HCT116 (cell line): ENCODE results near the gene TTC1. TPM values are rescaled to one million over a fixed set of nuclear protein-coding genes. Genes with fewer than 3 reads are reported as not detected.

Source experiments
- ATAC-seq: fragments of 200-7000 bp; cut with Tn5 transposase; 2 replicates; pipeline ENCODE4 v1.9.1; 2020; ENCODE audit warnings: mild to moderate bottlenecking, moderate library complexity
- BruUV-seq: library from RNA; stranded (reverse); fragments of 400-500 nt; replicated peaks from 2 replicates; lab custom pipeline; 2021; lab: Mats Ljungman, UMichigan
- CTCF ChIA-PET: fragments of 300-600 bp; sonication (Branson Sonifier 250); formaldehyde crosslinking; loops from one replicate; lab custom pipeline; 2021; ENCODE audit warnings: antibody characterized with exemption; lab: Charles Lee
- POLR2A ChIA-PET: fragments of 300-600, 350-600 bp; sonication (Branson Sonifier 250); formaldehyde crosslinking; loops from one replicate; lab custom pipeline; 2021; ENCODE audit warnings: antibody characterized with exemption; lab: Charles Lee
- RAD21 ChIA-PET, 2 experiments: fragments of 300-600 bp; sonication (Branson Sonifier 250); formaldehyde crosslinking; loops; one replicate each; lab custom pipeline; 2023; ENCODE audit warnings: low total read pairs in 2 of 2; ENCODE audit not compliant: uncharacterized antibody in 2 of 2, unreplicated experiment in 2 of 2, low non-redundant PET in 1 of 2; lab: Charles Lee
- DNase-seq: peaks from one replicate; pipeline ENCODE4 v3.0.0-alpha.2; 2010; ENCODE audit warnings: low read depth, low spot score
- H2AFZ ChIP-seq: fragments of 200-600 bp; shearing (Covaris generic), sonication (generic); 2 replicates; pipeline ENCODE4 v1.6.1; 2017; ENCODE audit warnings: low read depth, mixed run types, mixed read lengths, antibody characterized with exemption, low read length; ENCODE audit not compliant: poor library complexity, severe bottlenecking
- H3K27ac ChIP-seq: 2 replicates; pipeline ENCODE4 v1.5.1; 2012; ENCODE audit warnings: low read depth, low read length
- H3K27me3 ChIP-seq: fragments of 200-600 bp; sonication (generic); 2 replicates; pipeline ENCODE4 v1.6.1; 2016; ENCODE audit warnings: mixed run types, low read length, mixed read lengths; ENCODE audit not compliant: insufficient read depth
- H3K36me3 ChIP-seq, 2 experiments: fragments of 200-500 bp in 1 of 2; fragments of 200-600 bp in 1 of 2; sonication (Bioruptor generic) in 1 of 2; sonication (generic) in 1 of 2; 2 replicates each; pipeline versions ENCODE4 v1.5.1 to v1.6.1; 2014 to 2016; ENCODE audit warnings: low read length in 2 of 2, inconsistent platforms in 1 of 2, mixed read lengths in 1 of 2, mixed run types in 1 of 2; ENCODE audit not compliant: insufficient read depth in 2 of 2, control insufficient read depth in 1 of 2
- H3K4me1 ChIP-seq, 2 experiments: fragments of 200-600 bp in 1 of 2; sonication (generic) in 1 of 2; 2 replicates each; pipeline versions ENCODE4 v1.5.1 to v1.6.1; 2012 to 2017; ENCODE audit warnings: low read length in 2 of 2, inconsistent platforms in 1 of 2, mild to moderate bottlenecking in 1 of 2, mixed read lengths in 1 of 2, mixed run types in 1 of 2, moderate library complexity in 1 of 2; ENCODE audit not compliant: insufficient read depth in 2 of 2, control insufficient read depth in 1 of 2
- H3K4me2 ChIP-seq: fragments of 200-600 bp; sonication (generic); 2 replicates; pipeline ENCODE4 v1.6.1; 2017; ENCODE audit warnings: mixed run types, low read length, mixed read lengths
- H3K4me3 ChIP-seq, 2 experiments: fragments of 200-600 bp in 1 of 2; sonication (generic) in 1 of 2; replicated peaks in 1 of 2; 2 replicates each; pipeline ENCODE4 v1.5.1; 2011 to 2016; ENCODE audit warnings: low read length in 2 of 2, control low read depth in 1 of 2, low read depth in 1 of 2, mild to moderate bottlenecking in 1 of 2, mixed read lengths in 1 of 2, mixed run types in 1 of 2
- H3K79me2 ChIP-seq: fragments of 200-600 bp; sonication (generic); 2 replicates; pipeline ENCODE4 v1.6.1; 2017; ENCODE audit warnings: mild to moderate bottlenecking, mixed run types, low read length, moderate library complexity, mixed read lengths; ENCODE audit not compliant: insufficient read depth
- H3K9ac ChIP-seq: fragments of 200-600 bp; sonication (generic); 2 replicates; pipeline ENCODE4 v1.6.1; 2016; ENCODE audit warnings: low read length, mixed read lengths
- H3K9me2 ChIP-seq: fragments of 200-600 bp; sonication (generic), shearing (Covaris generic); 2 replicates; pipeline ENCODE4 v1.6.1; 2017; ENCODE audit warnings: mixed run types, mild to moderate bottlenecking, moderate library complexity; ENCODE audit not compliant: insufficient read depth
- H3K9me3 ChIP-seq, 2 experiments: fragments of 200-500 bp in 1 of 2; fragments of 200-600 bp in 1 of 2; sonication (Bioruptor generic) in 1 of 2; sonication (generic) in 1 of 2; 2 replicates each; pipeline ENCODE4 v1.6.1; 2014 to 2017; ENCODE audit warnings: low read length in 2 of 2, mixed read lengths in 2 of 2, inconsistent platforms in 1 of 2, low read depth in 1 of 2, mild to moderate bottlenecking in 1 of 2, mixed run types in 1 of 2, moderate library complexity in 1 of 2; ENCODE audit not compliant: control insufficient read depth in 1 of 2, insufficient read depth in 1 of 2
- H4K20me1 ChIP-seq: fragments of 200-600 bp; sonication (generic), shearing (Covaris generic); 2 replicates; pipeline ENCODE4 v1.6.1; 2017; ENCODE audit warnings: mixed run types, mild to moderate bottlenecking, moderate library complexity; ENCODE audit not compliant: insufficient read depth
- CTCF ChIP-seq, 3 experiments: fragments of 200-600 bp in 1 of 3; sonication (generic) in 1 of 3; IDR thresholded peaks in 2 of 3; conservative IDR thresholded peaks in 1 of 3; 2 replicates each; pipeline ENCODE4 v1.5.1; 2012 to 2017; ENCODE audit warnings: low read depth in 2 of 3, low read length in 2 of 3, antibody characterized with exemption in 1 of 3, borderline replicate concordance in 1 of 3, control low read depth in 1 of 3, mild to moderate bottlenecking in 1 of 3, mixed read lengths in 1 of 3, mixed run types in 1 of 3, moderate library complexity in 1 of 3; ENCODE audit not compliant: insufficient read depth in 1 of 3
- POLR2AphosphoS5 ChIP-seq: IDR thresholded peaks from 2 replicates; pipeline ENCODE4 v1.6.1; 2011; ENCODE audit warnings: mild to moderate bottlenecking, low read depth, low read length, moderate library complexity
- RAD21 ChIP-seq: IDR thresholded peaks from 2 replicates; pipeline ENCODE4 v1.6.1; 2012; ENCODE audit warnings: low read depth, mild to moderate bottlenecking
- ZBTB33 ChIP-seq: IDR thresholded peaks from 2 replicates; pipeline ENCODE4 v1.6.1; 2011; ENCODE audit warnings: mild to moderate bottlenecking, low read length, moderate library complexity; ENCODE audit not compliant: insufficient replicate concordance; ENCODE audit errors: extremely low read depth
- intact Hi-C: fragments of 100-400 bp; cut with micrococcal nuclease; formaldehyde crosslinking; loops from 2 replicates; pipeline ENCODE4 v1.10.0; 2022
- total RNA-seq: library from RNA; stranded (reverse); gene quantifications from one replicate; pipeline ENCODE4 v1.2.1, GENCODE V29; 2021; ENCODE audit not compliant: unreplicated experiment

The TTC1 gene
- total RNA-seq, 1 experiment from 2014 or later, result 48.1 TPM

DNA sequence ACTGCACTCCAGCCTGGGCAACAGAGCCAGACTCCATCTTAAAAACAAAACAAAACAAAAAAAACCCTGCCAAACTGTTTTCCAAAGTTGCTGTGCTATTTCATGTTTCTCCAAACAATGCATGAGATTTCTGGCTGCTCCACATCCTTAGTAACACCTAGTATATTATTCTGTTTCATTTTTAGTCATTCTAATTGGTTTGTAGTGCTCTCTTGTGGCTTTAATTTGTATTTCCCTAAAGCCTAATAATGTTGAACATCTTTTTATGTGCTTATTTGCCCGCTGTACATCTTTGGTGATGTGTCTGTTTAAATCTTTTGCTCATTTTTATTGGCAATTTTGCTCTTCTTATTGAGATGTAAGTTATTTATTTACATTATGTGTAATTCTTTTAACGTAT is 18.4 kb upstream of the TTC1 start:
- Histone ChIP-seq H3K36me3 (no peaks in the 10 kb centered on the region), H3K4me1 (peaks cover 0 to 13% of the 10 kb centered on the region in 2 experiments; a peak in 2 of 4 replicates), H3K79me2 (no peaks in the 10 kb centered on the region), H3K4me3 (no peak overlapping the region), H3K4me2 (no peak overlapping the region), H2AFZ (no peak overlapping the region), H4K20me1 (no peaks in the 10 kb centered on the region), H3K9me2 (no peaks in the 10 kb centered on the region), H3K9ac (no peak overlapping the region), H3K9me3 (peaks cover 5 to 7% of the 10 kb centered on the region in 2 experiments; a peak in 2 of 4 replicates), H3K27me3 (peaks cover 8% of the 10 kb centered on the region; the same call in 1 of the 2 replicates), H3K27ac (no peak overlapping the region)
- TF ChIP-seq ZBTB33 (no peak), CTCF (IDR thresholded peaks at IDR 0.05 in 2 of 3, conservative IDR thresholded peaks at IDR 0.05 in 1 of 3; ENCODE audit: borderline replicate concordance in 1 of 3, insufficient read depth in 1 of 3, low read depth in 2 of 3, low read length in 2 of 3) (peak in 2 of 3 experiments; percentile 20 to 39; a peak in 3 of 6 replicates), POLR2AphosphoS5 (no peak), RAD21 (peak; percentile 49)
- BruUV-seq, result no TSS peak
- intact Hi-C loops, result no loop called here
- ChIA-PET RAD21 (no interaction called here), POLR2A (no interaction called here), CTCF (no interaction called here)
- no peak for DNase-seq
- ATAC-seq, result no peak
